Loucy (cell line): ENCODE measurements around the gene PARS2.

Source experiments
- CTCF ChIP-seq: fragments of 200-600 bp; sonication (generic); conservative IDR thresholded peaks from 2 replicates; pipeline ENCODE4 v1.5.1; 2014; ENCODE audit warnings: mild to moderate bottlenecking, antibody characterized with exemption, low read length
- EZH2phosphoT487 ChIP-seq: fragments of 200-600 bp; IDR thresholded peaks from 2 replicates; pipeline ENCODE4 v1.6.1; 2018; ENCODE audit warnings: antibody characterized with exemption, mild to moderate bottlenecking, moderate library complexity, borderline replicate concordance

DNA sequence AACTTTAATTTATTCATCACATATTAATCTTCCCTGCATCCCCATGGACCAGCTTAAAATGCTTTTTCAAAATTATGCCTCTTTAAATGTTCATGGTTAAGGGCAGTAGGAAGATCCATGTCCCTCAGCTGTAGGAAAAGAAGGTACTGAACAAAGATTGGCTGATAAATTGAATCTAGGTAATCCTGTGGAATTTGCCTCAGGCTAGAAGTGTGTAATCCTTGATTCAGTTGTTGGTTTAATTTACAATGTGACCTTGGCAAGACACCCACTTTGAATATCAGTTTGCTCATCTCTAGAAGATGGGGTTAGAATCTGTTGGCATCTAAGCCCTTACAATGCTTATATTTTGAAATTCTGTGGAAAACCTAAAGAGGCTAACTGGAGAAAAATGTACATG, 42.6 kb downstream of the PARS2 start:
- no peak for TF ChIP-seq EZH2phosphoT487
- no peak for TF ChIP-seq CTCF
